GM12892 (cell line): ENCODE results near the gene GADD45G.

Experiments
- POLR2A ChIP-seq: IDR thresholded peaks from 2 replicates; pipeline ENCODE4 v1.6.1; 2011; ENCODE audit warnings: low read depth, low read length, control low read depth
- POLR2AphosphoS5 ChIP-seq: IDR thresholded peaks from 2 replicates; pipeline ENCODE4 v1.6.1; 2011; ENCODE audit warnings: low read depth, low read length, control low read depth
- TAF1 ChIP-seq: IDR thresholded peaks from 2 replicates; pipeline ENCODE4 v1.6.1; 2011; ENCODE audit warnings: low read depth, mild to moderate bottlenecking, control low read depth, low read length, borderline replicate concordance

- no peak for TF ChIP-seq POLR2AphosphoS5
- no peak for TF ChIP-seq POLR2A
- TF ChIP-seq TAF1, result no peak
Measured at GRCh38 chr9:89598926-89599325, 5.9 kb upstream of the GADD45G start.
